H1 (cell line): ENCODE results near the gene UMODL1. TPM values are rescaled to one million over a fixed set of nuclear protein-coding genes. Genes with fewer than 3 reads are reported as not detected.

Source experiments
- CTCF ChIA-PET: fragments of 300-600 bp; sonication (Branson Sonifier 250); formaldehyde crosslinking; loops from one replicate; lab custom pipeline; 2021; ENCODE audit not compliant: partially characterized antibody; lab: Charles Lee
- POLR2A ChIA-PET: fragments of 300-600 bp; sonication (Branson Sonifier 250); formaldehyde crosslinking; loops from one replicate; lab custom pipeline; 2021; ENCODE audit warnings: inconsistent platforms; ENCODE audit not compliant: partially characterized antibody; lab: Charles Lee
- DNase-seq, 2 experiments: peaks; one replicate each; pipeline versions ENCODE4 v3.0.0 to v3.0.0-alpha.2; 2010 to 2022; ENCODE audit warnings: low spot score in 2 of 2, low read depth in 1 of 2, mixed read lengths in 1 of 2
- FAIRE-seq: peaks from 2 replicates; lab custom pipeline; 2011; peaks lifted over from hg19 to GRCh38; lab: Jason Lieb, UNC
- H2AFZ ChIP-seq: 2 replicates; pipeline ENCODE4 v1.8.1; 2012; ENCODE audit warnings: low read length, inconsistent platforms
- H2AK5ac ChIP-seq: 2 replicates; pipeline ENCODE4 v1.6.1; 2013; ENCODE audit warnings: low read depth, low read length
- H2BK120ac ChIP-seq: replicated peaks from 2 replicates; pipeline ENCODE3; 2013; ENCODE audit warnings: low read depth, low read length, inconsistent platforms
- H2BK12ac ChIP-seq: 2 replicates; pipeline ENCODE4 v1.6.1; 2013; ENCODE audit warnings: low read depth, low read length
- H2BK15ac ChIP-seq: 2 replicates; pipeline ENCODE4 v1.6.1; 2013; ENCODE audit warnings: low read length
- H2BK20ac ChIP-seq: 2 replicates; pipeline ENCODE4 v1.6.1; 2013; ENCODE audit warnings: low read length
- H2BK5ac ChIP-seq: 2 replicates; pipeline ENCODE4 v1.6.1; 2013; ENCODE audit warnings: low read depth, low read length
- H3K14ac ChIP-seq: 2 replicates; pipeline ENCODE4 v1.6.1; 2013; ENCODE audit warnings: inconsistent platforms; ENCODE audit not compliant: insufficient read length
- H3K18ac ChIP-seq: 2 replicates; pipeline ENCODE4 v1.6.1; 2013; ENCODE audit warnings: low read length; ENCODE audit errors: extremely low read depth
- H3K23ac ChIP-seq: 2 replicates; pipeline ENCODE4 v1.6.1; 2013; ENCODE audit warnings: inconsistent platforms; ENCODE audit not compliant: insufficient read length
- H3K23me2 ChIP-seq: 2 replicates; pipeline ENCODE4 v1.6.1; 2013; ENCODE audit warnings: low read depth, low read length
- H3K27ac ChIP-seq: 2 replicates; pipeline ENCODE4 v1.6.1; 2011; ENCODE audit warnings: low read depth, low read length, inconsistent platforms
- H3K27me3 ChIP-seq, 4 experiments: replicated peaks in 1 of 4; 1 replicate in 1 of 4; 2 replicates in 3 of 4; pipeline versions ENCODE4 v1.6.1 to v1.8.1; 2011 to 2013; ENCODE audit warnings: low read length in 3 of 4, mild to moderate bottlenecking in 3 of 4, inconsistent platforms in 2 of 4, mixed read lengths in 2 of 4, moderate library complexity in 1 of 4; ENCODE audit not compliant: control insufficient read depth in 3 of 4, insufficient read depth in 3 of 4; ENCODE audit errors: extremely low read depth in 1 of 4
- H3K36me3 ChIP-seq, 4 experiments: 2 replicates each; pipeline versions ENCODE4 v1.6.1 to v1.8.1; 2011 to 2013; ENCODE audit warnings: mild to moderate bottlenecking in 4 of 4, low read length in 3 of 4, moderate library complexity in 2 of 4, control low read depth in 1 of 4, inconsistent platforms in 1 of 4; ENCODE audit not compliant: insufficient read depth in 4 of 4, control insufficient read depth in 2 of 4
- H3K4ac ChIP-seq: replicated peaks from 2 replicates; pipeline ENCODE3; 2013; ENCODE audit warnings: low read length, low read depth, mixed read lengths, inconsistent platforms; ENCODE audit not compliant: insufficient read length
- H3K4me1 ChIP-seq, 4 experiments: replicated peaks in 1 of 4; 1 replicate in 1 of 4; 2 replicates in 3 of 4; pipeline versions ENCODE4 v1.6.1 to v1.8.1; 2011 to 2013; ENCODE audit warnings: low read length in 3 of 4, inconsistent platforms in 2 of 4, mixed read lengths in 1 of 4; ENCODE audit not compliant: insufficient read depth in 4 of 4, control insufficient read depth in 3 of 4
- H3K4me2 ChIP-seq, 2 experiments: 2 replicates each; pipeline versions ENCODE4 v1.6.1 to v1.8.1; 2011 to 2013; ENCODE audit warnings: low read depth in 2 of 2, low read length in 2 of 2, control low read depth in 1 of 2, inconsistent platforms in 1 of 2, mild to moderate bottlenecking in 1 of 2; ENCODE audit not compliant: insufficient read depth in 1 of 2
- H3K4me3 ChIP-seq, 4 experiments: fragments of 200-600, 300-600 bp in 1 of 4; sonication (generic), shearing (Covaris generic), sonication (Bioruptor Twin) in 1 of 4; 2 replicates each; pipeline versions ENCODE4 v1.5.1 to v1.8.1; 2011 to 2016; ENCODE audit warnings: low read length in 4 of 4, low read depth in 3 of 4, control low read depth in 2 of 4, inconsistent platforms in 2 of 4, mild to moderate bottlenecking in 2 of 4, mixed read lengths in 1 of 4, moderate library complexity in 1 of 4; ENCODE audit not compliant: insufficient read depth in 2 of 4; ENCODE audit errors: extremely low read depth in 1 of 4
- H3K56ac ChIP-seq: replicated peaks from 2 replicates; pipeline ENCODE3; 2013; ENCODE audit warnings: low read depth, mild to moderate bottlenecking, mixed read lengths, low read length, inconsistent platforms; ENCODE audit not compliant: insufficient read length
- H3K79me1 ChIP-seq: 2 replicates; pipeline ENCODE4 v1.6.1; 2013; ENCODE audit warnings: low read depth, low read length, control low read depth
- H3K79me2 ChIP-seq, 2 experiments: 2 replicates each; pipeline versions ENCODE4 v1.6.1 to v1.8.1; 2012 to 2013; ENCODE audit warnings: low read length in 2 of 2, mild to moderate bottlenecking in 2 of 2, inconsistent platforms in 1 of 2; ENCODE audit not compliant: insufficient read depth in 2 of 2, control insufficient read depth in 1 of 2
- H3K9ac ChIP-seq, 4 experiments: replicated peaks in 1 of 4; 1 replicate in 1 of 4; 2 replicates in 3 of 4; pipeline versions ENCODE4 v1.6.1 to v1.8.1; 2011 to 2013; ENCODE audit warnings: low read depth in 3 of 4, low read length in 3 of 4, control low read depth in 2 of 4, mild to moderate bottlenecking in 2 of 4, moderate library complexity in 2 of 4, inconsistent platforms in 1 of 4; ENCODE audit errors: extremely low read depth in 1 of 4
- H3K9me3 ChIP-seq, 2 experiments: 2 replicates each; pipeline versions ENCODE4 v1.6.1 to v1.8.1; 2012 to 2013; ENCODE audit warnings: mild to moderate bottlenecking in 2 of 2, moderate library complexity in 2 of 2, control low read depth in 1 of 2, inconsistent platforms in 1 of 2, low read depth in 1 of 2, low read length in 1 of 2, mixed read lengths in 1 of 2; ENCODE audit not compliant: insufficient read depth in 2 of 2
- H4K20me1 ChIP-seq, 2 experiments: replicated peaks in 1 of 2; 2 replicates each; pipeline versions ENCODE3 to v1.8.1; 2011 to 2013; ENCODE audit warnings: inconsistent platforms in 2 of 2, low read length in 2 of 2, mild to moderate bottlenecking in 1 of 2; ENCODE audit not compliant: insufficient read depth in 2 of 2, control insufficient read depth in 1 of 2
- H4K5ac ChIP-seq: 2 replicates; pipeline ENCODE4 v1.6.1; 2013; ENCODE audit warnings: low read length, low read depth, mixed read lengths, inconsistent platforms; ENCODE audit not compliant: insufficient read length
- H4K8ac ChIP-seq: 2 replicates; pipeline ENCODE4 v1.8.0; 2013; ENCODE audit warnings: mild to moderate bottlenecking, moderate library complexity, low read length, inconsistent platforms; ENCODE audit not compliant: insufficient read depth; ENCODE audit errors: extremely low read depth
- H4K91ac ChIP-seq: replicated peaks from 2 replicates; pipeline ENCODE3; 2013; ENCODE audit warnings: low read length, mixed read lengths, inconsistent platforms; ENCODE audit not compliant: insufficient read length
- GABPA ChIP-seq: IDR thresholded peaks from 2 replicates; pipeline ENCODE4 v1.6.1; 2011; ENCODE audit warnings: mild to moderate bottlenecking, low read length, moderate library complexity, borderline replicate concordance; ENCODE audit not compliant: insufficient read depth
- JUN ChIP-seq: IDR thresholded peaks from 2 replicates; pipeline ENCODE4 v1.6.1; 2011; ENCODE audit warnings: low read depth, mild to moderate bottlenecking, improper control_type of control experiment, low read length
- KDM1A ChIP-seq: fragments of 200-600, 300-600 bp; sonication (generic); IDR thresholded peaks from 2 replicates; pipeline ENCODE4 v1.7.1; 2016; ENCODE audit warnings: mild to moderate bottlenecking, low read length, borderline replicate concordance
- PHF8 ChIP-seq: fragments of 200-600 bp; sonication (generic); conservative IDR thresholded peaks from 2 replicates; pipeline ENCODE4 v1.7.1; 2012; ENCODE audit warnings: low read depth, mild to moderate bottlenecking, inconsistent platforms, low read length, moderate library complexity
- SP4 ChIP-seq: IDR thresholded peaks from 2 replicates; pipeline ENCODE4 v1.6.1; 2012; ENCODE audit warnings: low read length, inconsistent platforms
- SRF ChIP-seq: IDR thresholded peaks from 2 replicates; pipeline ENCODE4 v1.6.1; 2011; ENCODE audit warnings: mild to moderate bottlenecking, low read depth, low read length, moderate library complexity
- WGBS, 2 experiments: shearing (Covaris generic) in 1 of 2; methylation state at CpG; one replicate each; pipeline versions ENCODE4 v1.1.6 to v1.1.7; 2013 to 2015; ENCODE audit warnings: low lambda C conversion rate in 2 of 2, mixed read lengths in 2 of 2, inconsistent platforms in 1 of 2, low coverage in 1 of 2, missing lambda C conversion rate in 1 of 2; ENCODE audit not compliant: insufficient replicate concordance in 2 of 2, insufficient coverage in 1 of 2, insufficient read length in 1 of 2; ENCODE audit errors: extremely low coverage in 1 of 2, missing lambda C conversion rate in 1 of 2; 5-methylcytosine and 5-hydroxymethylcytosine counted together
- polyA plus RNA-seq, 7 experiments: library from polyadenylated mRNA; depleted of rRNA in 3 of 7; stranded (reverse) in 5 of 7; unstranded in 2 of 7; fragments of >200 nt in 5 of 7; fragments of 200-250 nt in 2 of 7; gene quantifications; 1 replicate in 5 of 7; 2 replicates in 1 of 7; 4 replicates in 1 of 7; pipeline versions ENCODE4 v1.2.1 to v1.2.3, GENCODE V29; 2011 to 2013; ENCODE audit warnings: missing spikeins in 2 of 7, mixed read lengths in 2 of 7
- total RNA-seq: library from RNA; stranded (reverse); fragmentation: NEBNext Ultra II Directional; extraction: Animal tissue kit (Norgen Biotek cat#: 25700); gene quantifications from 2 replicates; pipeline ENCODE4 v1.2.1, GENCODE V29; 2021
- TF ChIP-seq, protein P1 (sequence below), 3 experiments: IDR thresholded peaks; 1 replicate in 2 of 3; 2 replicates in 1 of 3; pipeline versions ENCODE4 v1.5.1 to v1.6.1; 2011; ENCODE audit warnings: low read length in 3 of 3, mild to moderate bottlenecking in 3 of 3, inconsistent platforms in 2 of 3, low read depth in 1 of 3, moderate library complexity in 1 of 3; ENCODE audit not compliant: insufficient read depth in 1 of 3; ENCODE audit errors: control extremely low read depth in 1 of 3

The UMODL1 gene
- total and polyA plus RNA-seq, 2 of the 8 experiments (the other 6 are each of a cell fraction or from before 2014, with no cell fraction given): not detected

DNA sequence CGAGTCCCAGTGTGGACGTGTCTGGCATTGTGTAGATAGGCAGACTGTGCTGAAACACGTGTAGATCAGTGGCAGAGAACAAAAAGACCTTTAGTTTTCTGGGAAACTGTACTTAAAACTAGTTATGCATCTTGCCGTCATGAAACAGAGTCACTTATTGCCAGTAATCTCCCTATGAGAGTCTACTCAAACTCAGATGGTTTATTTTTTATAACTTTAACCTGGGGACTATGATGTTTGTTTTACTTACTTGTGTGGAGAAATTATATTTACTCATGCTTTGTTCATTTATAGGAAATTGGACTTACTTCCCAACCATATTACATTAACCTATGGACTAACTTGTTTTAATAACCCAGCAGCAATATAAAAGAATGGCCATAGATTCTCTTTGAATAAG is 93.7 kb downstream of the UMODL1 start:
- H2BK15ac ChIP-seq: no peak overlapping the region
- H3K23ac ChIP-seq: no peak overlapping the region
- no peak overlapping the region for H3K4ac ChIP-seq
- peaks cover 4% of the 10 kb centered on the region; the same call in 1 of the 2 replicates for H3K23me2 ChIP-seq
- no peak overlapping the region for H2AK5ac ChIP-seq
- no peaks in the 10 kb centered on the region for H3K36me3 ChIP-seq
- H4K5ac ChIP-seq: no peak overlapping the region
- no peak for DNase-seq
- no peak overlapping the region for H3K27ac ChIP-seq
- H4K8ac ChIP-seq: no peak overlapping the region
- H3K56ac ChIP-seq: no peak overlapping the region
- H3K9ac ChIP-seq: no peak overlapping the region
- 82% methylated on average over 4 of the region's 4 CpGs; no CpG with 5 or more reads in 1 of the 2 experiments for WGBS, 2 experiments
- TF ChIP-seq GABPA (no peak), KDM1A (no peak), JUN (no peak), PHF8 (no peak), SP4 (no peak), SRF (no peak)
- TF ChIP-seq, protein P1, sequence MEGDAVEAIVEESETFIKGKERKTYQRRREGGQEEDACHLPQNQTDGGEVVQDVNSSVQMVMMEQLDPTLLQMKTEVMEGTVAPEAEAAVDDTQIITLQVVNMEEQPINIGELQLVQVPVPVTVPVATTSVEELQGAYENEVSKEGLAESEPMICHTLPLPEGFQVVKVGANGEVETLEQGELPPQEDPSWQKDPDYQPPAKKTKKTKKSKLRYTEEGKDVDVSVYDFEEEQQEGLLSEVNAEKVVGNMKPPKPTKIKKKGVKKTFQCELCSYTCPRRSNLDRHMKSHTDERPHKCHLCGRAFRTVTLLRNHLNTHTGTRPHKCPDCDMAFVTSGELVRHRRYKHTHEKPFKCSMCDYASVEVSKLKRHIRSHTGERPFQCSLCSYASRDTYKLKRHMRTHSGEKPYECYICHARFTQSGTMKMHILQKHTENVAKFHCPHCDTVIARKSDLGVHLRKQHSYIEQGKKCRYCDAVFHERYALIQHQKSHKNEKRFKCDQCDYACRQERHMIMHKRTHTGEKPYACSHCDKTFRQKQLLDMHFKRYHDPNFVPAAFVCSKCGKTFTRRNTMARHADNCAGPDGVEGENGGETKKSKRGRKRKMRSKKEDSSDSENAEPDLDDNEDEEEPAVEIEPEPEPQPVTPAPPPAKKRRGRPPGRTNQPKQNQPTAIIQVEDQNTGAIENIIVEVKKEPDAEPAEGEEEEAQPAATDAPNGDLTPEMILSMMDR (IDR thresholded peaks at IDR 0.05; ENCODE audit: control extremely low read depth in 1 of 3, insufficient read depth in 1 of 3, low read depth in 1 of 3, low read length in 3 of 3): no peak
- H3K14ac ChIP-seq: no peak overlapping the region
- H4K91ac ChIP-seq: no peak overlapping the region
- H3K4me1 ChIP-seq: peaks cover 0 to 5% (median 2%) of the 10 kb centered on the region in 4 experiments; a peak in 5 of 7 replicates
- no peak overlapping the region for H2BK20ac ChIP-seq
- H2AFZ ChIP-seq: 0 out of 2 replicates have a peak overlapping the region, but pooled peaks have one; percentile 13
- no peak overlapping the region for H3K4me2 ChIP-seq
- no peak overlapping the region for H3K18ac ChIP-seq
- no peaks in the 10 kb centered on the region for H3K79me2 ChIP-seq
- H3K27me3 ChIP-seq: no peaks in the 10 kb centered on the region
- H3K9me3 ChIP-seq: no peaks in the 10 kb centered on the region
- no peak overlapping the region for H3K4me3 ChIP-seq
- no peak overlapping the region for H2BK5ac ChIP-seq
- no peaks in the 10 kb centered on the region for H3K79me1 ChIP-seq
- ChIA-PET POLR2A (interaction anchor here (1.0 kb wide), 1 partner anchor 36 kb away, joined by 3 read pairs; no protein-coding TSS in a partner anchor), CTCF (interaction anchor here (0.6 to 3.1 kb wide), 19 partner anchors 9 to 281 kb away, joined by 3 to 21 read pairs (median 5); no protein-coding TSS in a partner anchor)
- no peak overlapping the region for H2BK12ac ChIP-seq
- H4K20me1 ChIP-seq: no peaks in the 10 kb centered on the region
- no peak for FAIRE-seq
- no peak overlapping the region for H2BK120ac ChIP-seq
